GM23338 (cell line): ENCODE measurements around the gene TMEM229B.

ENCODE experiments used
- CREB1 ChIP-seq: fragments of 250-450 bp; sonication (Bioruptor Pico); IDR thresholded peaks from 2 replicates; pipeline ENCODE4 v1.5.0; 2020; ENCODE audit warnings: low read depth, mild to moderate bottlenecking, moderate library complexity
- EZH2 ChIP-seq: fragments of 200-600 bp; sonication (generic); IDR thresholded peaks from one replicate; pipeline ENCODE4 v1.8.0; 2017; ENCODE audit warnings: antibody characterized with exemption, mild to moderate bottlenecking, low read depth; ENCODE audit not compliant: unreplicated experiment
- EZH2phosphoT487 ChIP-seq: fragments of 200-600 bp; sonication (generic); IDR thresholded peaks from one replicate; pipeline ENCODE4 v1.8.1; 2018; ENCODE audit warnings: antibody characterized with exemption; ENCODE audit not compliant: unreplicated experiment
- JUNB ChIP-seq: IDR thresholded peaks from one replicate; pipeline ENCODE4 v1.6.1; 2016; ENCODE audit warnings: antibody characterized with exemption; ENCODE audit not compliant: unreplicated experiment
- POLR2AphosphoS5 ChIP-seq: IDR thresholded peaks from 2 replicates; pipeline ENCODE4 v1.6.1; 2016; ENCODE audit warnings: antibody characterized with exemption, low read depth
- STAT1 ChIP-seq: IDR thresholded peaks from one replicate; pipeline ENCODE4 v1.6.1; 2016; ENCODE audit warnings: antibody characterized with exemption; ENCODE audit not compliant: unreplicated experiment
- ZNF114 ChIP-seq: fragments of 250-450 bp; sonication (Bioruptor Pico); IDR thresholded peaks from 2 replicates; pipeline ENCODE4 v1.5.0; 2020; ENCODE audit warnings: mild to moderate bottlenecking, moderate library complexity
- ZNF331 ChIP-seq: fragments of 250-450 bp; sonication (Bioruptor Pico); IDR thresholded peaks from 2 replicates; pipeline ENCODE4 v1.5.0; 2020; ENCODE audit warnings: low read depth, mild to moderate bottlenecking, moderate library complexity
- TF ChIP-seq, protein P1 (sequence below), 2 experiments: fragments of 200-600 bp in 1 of 2; sonication (generic) in 1 of 2; conservative IDR thresholded peaks; 2 replicates each; pipeline versions ENCODE4 v1.5.1 to v1.6.1; 2016 to 2017; ENCODE audit warnings: antibody characterized with exemption in 2 of 2, low read depth in 2 of 2, mild to moderate bottlenecking in 2 of 2, moderate library complexity in 1 of 2
- TF ChIP-seq, protein P2 (sequence below): IDR thresholded peaks from one replicate; pipeline ENCODE4 v1.6.1; 2018; ENCODE audit warnings: antibody characterized with exemption; ENCODE audit not compliant: unreplicated experiment

DNA sequence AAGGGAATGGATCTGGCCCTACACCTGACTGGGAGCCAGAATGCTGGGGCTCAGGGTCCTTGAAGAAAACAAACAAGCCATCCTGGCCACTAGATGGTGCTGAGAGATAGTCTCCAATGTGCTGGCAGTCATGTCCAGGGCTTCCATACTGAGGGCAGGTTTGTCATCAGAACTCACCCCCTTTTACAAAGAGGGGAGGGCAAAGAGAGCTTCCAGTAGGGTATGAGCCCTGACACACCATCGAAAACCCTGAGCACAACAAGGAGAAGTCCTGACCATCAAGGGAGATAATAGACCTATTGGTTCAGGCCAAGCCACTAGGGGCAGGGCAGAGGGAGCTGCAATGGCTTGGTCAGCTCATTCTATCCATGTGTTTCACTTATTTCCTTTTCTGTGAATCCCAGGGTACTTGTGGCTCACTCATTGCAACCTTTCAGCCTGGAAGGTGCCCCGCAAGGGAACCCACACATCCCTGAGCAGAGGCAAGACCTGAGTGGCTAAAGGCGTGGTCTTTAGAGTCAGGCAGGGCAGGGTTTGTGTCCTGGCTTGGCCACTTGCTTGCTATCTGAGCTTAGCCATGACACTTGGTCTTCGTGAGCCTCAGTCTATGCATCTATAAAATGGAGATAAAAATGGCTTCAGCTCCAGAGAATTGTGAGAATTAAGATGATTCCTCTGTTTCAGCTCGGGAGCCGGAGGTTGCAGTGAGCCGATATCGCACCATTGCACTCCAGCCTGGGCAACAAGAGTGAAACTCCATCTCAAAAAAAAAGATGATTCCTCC lies 38.3 kb upstream of the TMEM229B start:
- TF ChIP-seq, protein P1, sequence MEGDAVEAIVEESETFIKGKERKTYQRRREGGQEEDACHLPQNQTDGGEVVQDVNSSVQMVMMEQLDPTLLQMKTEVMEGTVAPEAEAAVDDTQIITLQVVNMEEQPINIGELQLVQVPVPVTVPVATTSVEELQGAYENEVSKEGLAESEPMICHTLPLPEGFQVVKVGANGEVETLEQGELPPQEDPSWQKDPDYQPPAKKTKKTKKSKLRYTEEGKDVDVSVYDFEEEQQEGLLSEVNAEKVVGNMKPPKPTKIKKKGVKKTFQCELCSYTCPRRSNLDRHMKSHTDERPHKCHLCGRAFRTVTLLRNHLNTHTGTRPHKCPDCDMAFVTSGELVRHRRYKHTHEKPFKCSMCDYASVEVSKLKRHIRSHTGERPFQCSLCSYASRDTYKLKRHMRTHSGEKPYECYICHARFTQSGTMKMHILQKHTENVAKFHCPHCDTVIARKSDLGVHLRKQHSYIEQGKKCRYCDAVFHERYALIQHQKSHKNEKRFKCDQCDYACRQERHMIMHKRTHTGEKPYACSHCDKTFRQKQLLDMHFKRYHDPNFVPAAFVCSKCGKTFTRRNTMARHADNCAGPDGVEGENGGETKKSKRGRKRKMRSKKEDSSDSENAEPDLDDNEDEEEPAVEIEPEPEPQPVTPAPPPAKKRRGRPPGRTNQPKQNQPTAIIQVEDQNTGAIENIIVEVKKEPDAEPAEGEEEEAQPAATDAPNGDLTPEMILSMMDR (conservative IDR thresholded peaks at IDR 0.05; ENCODE audit: low read depth in 2 of 2): peak; percentile 88 to 98
- TF ChIP-seq, protein P2, sequence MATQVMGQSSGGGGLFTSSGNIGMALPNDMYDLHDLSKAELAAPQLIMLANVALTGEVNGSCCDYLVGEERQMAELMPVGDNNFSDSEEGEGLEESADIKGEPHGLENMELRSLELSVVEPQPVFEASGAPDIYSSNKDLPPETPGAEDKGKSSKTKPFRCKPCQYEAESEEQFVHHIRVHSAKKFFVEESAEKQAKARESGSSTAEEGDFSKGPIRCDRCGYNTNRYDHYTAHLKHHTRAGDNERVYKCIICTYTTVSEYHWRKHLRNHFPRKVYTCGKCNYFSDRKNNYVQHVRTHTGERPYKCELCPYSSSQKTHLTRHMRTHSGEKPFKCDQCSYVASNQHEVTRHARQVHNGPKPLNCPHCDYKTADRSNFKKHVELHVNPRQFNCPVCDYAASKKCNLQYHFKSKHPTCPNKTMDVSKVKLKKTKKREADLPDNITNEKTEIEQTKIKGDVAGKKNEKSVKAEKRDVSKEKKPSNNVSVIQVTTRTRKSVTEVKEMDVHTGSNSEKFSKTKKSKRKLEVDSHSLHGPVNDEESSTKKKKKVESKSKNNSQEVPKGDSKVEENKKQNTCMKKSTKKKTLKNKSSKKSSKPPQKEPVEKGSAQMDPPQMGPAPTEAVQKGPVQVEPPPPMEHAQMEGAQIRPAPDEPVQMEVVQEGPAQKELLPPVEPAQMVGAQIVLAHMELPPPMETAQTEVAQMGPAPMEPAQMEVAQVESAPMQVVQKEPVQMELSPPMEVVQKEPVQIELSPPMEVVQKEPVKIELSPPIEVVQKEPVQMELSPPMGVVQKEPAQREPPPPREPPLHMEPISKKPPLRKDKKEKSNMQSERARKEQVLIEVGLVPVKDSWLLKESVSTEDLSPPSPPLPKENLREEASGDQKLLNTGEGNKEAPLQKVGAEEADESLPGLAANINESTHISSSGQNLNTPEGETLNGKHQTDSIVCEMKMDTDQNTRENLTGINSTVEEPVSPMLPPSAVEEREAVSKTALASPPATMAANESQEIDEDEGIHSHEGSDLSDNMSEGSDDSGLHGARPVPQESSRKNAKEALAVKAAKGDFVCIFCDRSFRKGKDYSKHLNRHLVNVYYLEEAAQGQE: no peak
- peak; percentile 62 for TF ChIP-seq CREB1 (CRISPR knock-in tag)
- no peak for TF ChIP-seq EZH2
- TF ChIP-seq EZH2phosphoT487: no peak
- no peak for TF ChIP-seq POLR2AphosphoS5
- TF ChIP-seq JUNB: no peak
- TF ChIP-seq STAT1: no peak
- TF ChIP-seq ZNF331: no peak
- TF ChIP-seq ZNF114 (CRISPR knock-in tag): no peak
